IPS DF 4.7 (cell line): ENCODE measurements around the gene EXD3.

Experiments used
- DNase-seq: peaks from one replicate; pipeline ENCODE4 v3.0.0-alpha.2; 2013; ENCODE audit warnings: low spot score; ENCODE audit errors: extremely low read depth

The EXD3 gene

GRCh38 chr9:137297966-137298365 is 125.0 kb downstream of the EXD3 start:
- no peak for DNase-seq

GRCh38 chr9:137296670-137297664 is 126.0 kb downstream of the EXD3 start:
- no peak for DNase-seq

DNA sequence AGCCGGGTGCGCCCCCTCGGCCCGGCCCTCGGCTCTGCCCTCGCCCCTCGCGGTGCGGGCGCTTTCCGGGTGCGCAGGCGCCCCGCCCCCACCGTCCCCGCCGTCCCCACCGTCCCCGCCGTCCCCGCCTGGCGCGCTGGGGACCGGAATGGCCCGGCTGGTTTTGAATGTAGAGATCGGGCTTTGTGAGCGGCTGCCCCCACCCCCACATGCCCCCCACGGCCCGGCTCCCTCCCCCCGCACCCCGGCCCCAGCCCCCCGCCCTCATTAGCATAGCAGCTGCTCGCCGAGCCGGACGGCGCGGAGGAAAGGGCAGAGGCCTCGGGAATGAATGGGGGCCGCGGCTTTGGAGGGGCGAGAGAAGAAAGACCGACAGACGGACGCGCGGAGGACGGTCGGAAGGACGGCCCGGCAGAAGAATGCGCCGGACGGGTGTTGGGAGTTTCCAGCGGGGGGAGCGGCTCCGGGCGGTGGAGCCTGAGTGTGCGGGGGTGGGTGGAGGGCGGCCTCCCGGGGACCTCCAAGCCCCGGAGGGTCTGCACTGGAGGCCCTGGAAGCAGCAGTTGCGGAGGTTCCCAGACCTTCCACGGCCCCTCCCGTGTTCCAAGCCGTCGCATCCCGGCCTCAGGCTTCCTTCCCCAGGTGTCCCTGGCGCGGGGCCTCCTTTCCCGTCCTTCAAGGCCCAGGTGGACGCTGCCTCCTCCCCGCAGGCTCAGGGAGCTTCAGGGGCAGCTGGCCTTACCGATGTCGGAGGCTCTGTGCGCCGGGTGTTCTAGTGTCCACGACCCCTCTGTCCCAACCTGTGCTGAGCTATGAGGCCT is 126.9 kb downstream of the EXD3 start:
- DNase-seq, result no peak

- DNase-seq, result no peak
These were observed 127.6 kb downstream of the EXD3 start for GRCh38 chr9:137295238-137295811.

GRCh38 chr9:137294681-137295237 is 128.2 kb downstream of the EXD3 start:
- no peak for DNase-seq

- DNase-seq, result no peak
These were observed 128.8 kb downstream of the EXD3 start for GRCh38 chr9:137294091-137294680.

- no peak for DNase-seq
These were observed 129.4 kb downstream of the EXD3 start for GRCh38 chr9:137293482-137294090.

GRCh38 chr9:137293094-137293481 is 129.9 kb downstream of the EXD3 start:
- DNase-seq, result no peak

GRCh38 chr9:137286975-137287383 is 136.0 kb downstream of the EXD3 start:
- no peak for DNase-seq

- no peak for DNase-seq
These were observed 141.4 kb downstream of the EXD3 start for GRCh38 chr9:137281345-137282116.

DNA sequence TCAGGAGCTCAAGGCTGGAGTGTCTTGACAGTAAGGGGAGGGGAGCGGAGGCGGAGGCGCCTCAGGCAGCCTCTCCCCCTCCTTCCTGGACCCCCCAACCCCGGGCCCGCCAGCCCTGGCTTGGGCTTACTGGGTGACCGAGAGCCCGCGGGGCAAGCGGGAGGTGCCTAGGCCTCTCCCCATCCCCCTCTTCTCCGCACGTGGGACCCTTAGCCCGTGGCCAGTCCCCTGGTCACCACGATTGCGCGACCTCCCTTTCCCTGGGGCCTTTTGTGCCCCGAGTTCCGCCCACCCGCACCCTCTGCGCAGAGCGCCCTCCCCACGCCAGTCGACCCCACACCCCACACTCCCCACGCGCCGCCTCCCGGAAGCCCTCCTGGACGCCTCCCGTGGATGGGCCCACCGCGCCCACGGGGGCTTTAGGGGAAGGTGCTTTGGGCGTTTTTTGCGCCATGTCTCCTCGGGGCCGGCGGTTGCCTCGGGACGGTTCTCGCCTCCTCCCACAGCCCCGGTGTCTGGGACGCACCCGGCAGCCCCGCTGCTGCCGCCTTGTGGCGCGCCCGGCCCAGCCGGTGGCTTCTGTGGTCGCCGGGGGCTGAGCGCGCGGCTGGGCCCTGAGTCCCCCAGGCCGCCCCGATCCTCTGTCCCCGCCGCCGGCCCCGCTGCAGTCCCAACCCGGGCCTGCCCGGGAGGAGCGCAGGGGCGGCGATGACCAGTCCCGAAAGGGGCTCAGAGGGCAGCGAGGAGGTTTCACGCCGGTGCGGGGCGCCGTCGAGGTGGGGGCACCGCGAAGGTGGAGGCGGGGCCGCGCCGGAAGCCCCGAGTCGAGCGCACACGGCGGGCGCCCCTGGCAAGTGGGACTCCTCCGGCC is 142.3 kb downstream of the EXD3 start:
- DNase-seq, result no peak

DNA sequence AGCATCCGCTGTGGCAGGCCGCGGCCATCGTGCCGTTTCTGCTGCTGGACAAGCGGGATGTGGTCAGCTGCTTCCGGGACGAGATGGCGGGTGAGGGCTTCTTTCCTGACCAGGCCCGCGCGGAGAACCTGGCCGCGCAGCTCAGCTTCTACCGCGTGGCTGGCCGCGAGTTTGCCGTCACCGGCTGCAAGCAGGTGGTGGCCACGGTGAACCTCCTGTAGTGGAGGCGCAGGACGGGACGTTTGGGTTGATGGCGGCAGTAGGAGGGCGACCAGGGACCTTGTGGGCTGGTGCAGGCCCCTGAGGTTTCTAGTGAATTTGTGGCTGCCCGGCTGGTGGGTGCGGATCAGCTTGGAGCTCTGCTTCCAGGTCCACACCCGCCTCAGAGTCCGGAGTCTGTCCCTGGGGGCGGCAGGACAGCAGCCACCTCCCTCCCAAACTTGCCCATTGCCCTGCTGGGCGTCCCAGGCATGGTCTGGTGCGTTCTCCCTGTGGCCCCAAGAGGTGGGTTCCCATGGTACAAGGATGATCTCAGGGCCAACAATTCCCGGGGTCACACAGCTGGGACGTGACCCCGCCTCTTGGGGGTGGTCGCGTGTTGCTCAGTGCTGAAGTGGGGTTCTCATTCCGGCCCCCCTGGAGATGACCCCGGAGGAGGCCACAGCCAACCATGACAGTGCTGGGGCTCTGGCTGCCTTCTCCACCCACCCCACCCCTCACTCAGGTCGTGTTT is 143.1 kb downstream of the EXD3 start:
- DNase-seq, result no peak

DNA sequence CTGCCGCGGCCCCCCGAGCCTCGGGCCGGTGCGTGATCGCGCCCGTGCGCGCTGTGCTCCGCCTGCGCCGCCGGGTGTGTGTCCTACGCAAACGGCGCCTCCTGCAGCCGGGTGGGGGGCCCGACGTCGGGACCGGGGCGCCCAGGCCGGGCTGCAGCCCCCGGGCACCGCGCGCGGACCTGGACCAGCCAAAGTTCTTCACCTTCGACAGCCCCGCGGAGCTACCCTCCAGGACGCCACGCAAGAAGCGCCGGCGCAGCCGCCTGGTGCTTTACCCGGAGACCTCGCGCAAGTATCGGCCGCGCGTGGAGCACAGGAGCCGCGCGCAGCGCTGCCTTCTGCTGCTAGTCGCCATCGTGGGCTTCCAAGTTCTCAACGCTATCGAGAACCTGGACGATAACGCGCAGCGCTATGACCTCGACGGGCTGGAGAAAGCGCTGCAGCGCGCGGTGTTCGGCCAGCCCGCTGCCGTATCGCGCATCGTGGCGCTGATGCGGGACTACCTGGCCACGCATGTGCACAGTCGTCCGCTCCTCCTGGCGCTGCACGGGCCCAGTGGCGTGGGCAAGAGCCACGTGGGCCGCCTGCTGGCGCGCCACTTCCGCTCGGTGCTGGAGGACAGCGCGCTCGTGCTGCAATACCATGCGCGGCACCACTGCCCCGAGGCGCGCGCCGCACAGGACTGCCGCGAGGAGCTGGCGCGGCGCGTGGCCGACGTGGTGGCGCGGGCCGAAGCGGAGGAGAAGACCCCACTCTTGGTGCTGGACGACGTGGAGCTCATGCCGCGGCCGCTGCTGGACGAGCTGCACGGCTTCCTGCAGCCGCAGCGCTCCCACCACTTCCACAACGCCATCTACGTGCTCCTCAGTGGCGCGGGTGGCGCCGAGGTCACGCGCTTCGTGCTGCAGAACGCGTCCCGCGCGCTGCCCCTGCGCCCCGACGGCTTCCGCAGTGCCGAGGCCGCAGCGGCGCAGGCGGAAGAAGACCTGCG is 143.9 kb downstream of the EXD3 start:
- DNase-seq, result no peak

- no peak for DNase-seq
These were observed 144.8 kb downstream of the EXD3 start for GRCh38 chr9:137278061-137278701.

- DNase-seq, result no peak
These were observed 145.5 kb downstream of the EXD3 start, which contains the start of gene TOR4A for GRCh38 chr9:137277329-137278041. Gene TOR4A, plus strand, starts transcription at chr9:137277726. Its CDS starts 964 bp downstream, at chr9:137278690.
